ENCODE results near the gene XYLT1.

DNA sequence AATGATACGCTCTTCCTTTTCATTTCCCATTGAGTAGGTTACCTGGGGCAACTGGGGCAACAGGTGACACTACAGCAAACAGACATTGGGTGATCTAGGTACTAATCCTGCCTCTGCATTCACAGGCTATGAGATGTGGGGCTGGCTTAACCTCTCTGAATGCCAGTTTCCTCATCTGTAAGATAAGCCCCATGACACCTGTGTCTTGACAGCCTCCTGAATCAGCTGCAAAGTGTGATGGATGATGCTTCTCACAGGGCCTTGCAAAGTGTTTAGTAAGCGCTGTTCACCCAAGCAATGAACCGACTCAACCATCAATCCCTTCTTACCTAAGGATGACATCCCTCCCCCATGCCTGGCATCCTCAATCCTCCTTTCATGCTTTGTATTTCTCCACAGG is 322.8 kb downstream of the XYLT1 start:
- TF ChIP-seq ZNF70 (CRISPR knock-in tag; IDR thresholded peaks at IDR 0.05) = no peak
- TF ChIP-seq ZNF565 (CRISPR knock-in tag; conservative IDR thresholded peaks at IDR 0.05; ENCODE audit: low read depth) = no peak
- TF ChIP-seq ZFP3 (CRISPR knock-in tag; IDR thresholded peaks at IDR 0.05) = no peak
- TF ChIP-seq TCF4 (CRISPR knock-in tag; IDR thresholded peaks at IDR 0.05; ENCODE audit: borderline replicate concordance) = no peak
- TF ChIP-seq, protein P1, sequence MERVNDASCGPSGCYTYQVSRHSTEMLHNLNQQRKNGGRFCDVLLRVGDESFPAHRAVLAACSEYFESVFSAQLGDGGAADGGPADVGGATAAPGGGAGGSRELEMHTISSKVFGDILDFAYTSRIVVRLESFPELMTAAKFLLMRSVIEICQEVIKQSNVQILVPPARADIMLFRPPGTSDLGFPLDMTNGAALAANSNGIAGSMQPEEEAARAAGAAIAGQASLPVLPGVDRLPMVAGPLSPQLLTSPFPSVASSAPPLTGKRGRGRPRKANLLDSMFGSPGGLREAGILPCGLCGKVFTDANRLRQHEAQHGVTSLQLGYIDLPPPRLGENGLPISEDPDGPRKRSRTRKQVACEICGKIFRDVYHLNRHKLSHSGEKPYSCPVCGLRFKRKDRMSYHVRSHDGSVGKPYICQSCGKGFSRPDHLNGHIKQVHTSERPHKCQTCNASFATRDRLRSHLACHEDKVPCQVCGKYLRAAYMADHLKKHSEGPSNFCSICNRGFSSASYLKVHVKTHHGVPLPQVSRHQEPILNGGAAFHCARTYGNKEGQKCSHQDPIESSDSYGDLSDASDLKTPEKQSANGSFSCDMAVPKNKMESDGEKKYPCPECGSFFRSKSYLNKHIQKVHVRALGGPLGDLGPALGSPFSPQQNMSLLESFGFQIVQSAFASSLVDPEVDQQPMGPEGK (CRISPR knock-in tag; IDR thresholded peaks at IDR 0.05; ENCODE audit: borderline replicate concordance) = no peak
- no peak for TF ChIP-seq BACH2 (CRISPR knock-in tag; IDR thresholded peaks at IDR 0.05; ENCODE audit: borderline replicate concordance)
- no peak for TF ChIP-seq ZNF8 (CRISPR knock-in tag; IDR thresholded peaks at IDR 0.05)
- TF ChIP-seq, protein P2, sequence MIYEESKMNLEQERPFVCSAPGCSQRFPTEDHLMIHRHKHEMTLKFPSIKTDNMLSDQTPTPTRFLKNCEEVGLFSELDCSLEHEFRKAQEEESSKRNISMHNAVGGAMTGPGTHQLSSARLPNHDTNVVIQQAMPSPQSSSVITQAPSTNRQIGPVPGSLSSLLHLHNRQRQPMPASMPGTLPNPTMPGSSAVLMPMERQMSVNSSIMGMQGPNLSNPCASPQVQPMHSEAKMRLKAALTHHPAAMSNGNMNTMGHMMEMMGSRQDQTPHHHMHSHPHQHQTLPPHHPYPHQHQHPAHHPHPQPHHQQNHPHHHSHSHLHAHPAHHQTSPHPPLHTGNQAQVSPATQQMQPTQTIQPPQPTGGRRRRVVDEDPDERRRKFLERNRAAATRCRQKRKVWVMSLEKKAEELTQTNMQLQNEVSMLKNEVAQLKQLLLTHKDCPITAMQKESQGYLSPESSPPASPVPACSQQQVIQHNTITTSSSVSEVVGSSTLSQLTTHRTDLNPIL (CRISPR knock-in tag; IDR thresholded peaks at IDR 0.05; ENCODE audit: low read depth) = no peak
- TF ChIP-seq, protein P3, sequence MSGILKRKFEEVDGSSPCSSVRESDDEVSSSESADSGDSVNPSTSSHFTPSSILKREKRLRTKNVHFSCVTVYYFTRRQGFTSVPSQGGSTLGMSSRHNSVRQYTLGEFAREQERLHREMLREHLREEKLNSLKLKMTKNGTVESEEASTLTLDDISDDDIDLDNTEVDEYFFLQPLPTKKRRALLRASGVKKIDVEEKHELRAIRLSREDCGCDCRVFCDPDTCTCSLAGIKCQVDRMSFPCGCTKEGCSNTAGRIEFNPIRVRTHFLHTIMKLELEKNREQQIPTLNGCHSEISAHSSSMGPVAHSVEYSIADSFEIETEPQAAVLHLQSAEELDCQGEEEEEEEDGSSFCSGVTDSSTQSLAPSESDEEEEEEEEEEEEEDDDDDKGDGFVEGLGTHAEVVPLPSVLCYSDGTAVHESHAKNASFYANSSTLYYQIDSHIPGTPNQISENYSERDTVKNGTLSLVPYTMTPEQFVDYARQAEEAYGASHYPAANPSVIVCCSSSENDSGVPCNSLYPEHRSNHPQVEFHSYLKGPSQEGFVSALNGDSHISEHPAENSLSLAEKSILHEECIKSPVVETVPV (CRISPR knock-in tag; IDR thresholded peaks at IDR 0.05) = no peak
- TF ChIP-seq TSHZ2 (CRISPR knock-in tag; IDR thresholded peaks at IDR 0.05) = no peak
